ENCODE data around the gene GSG1L. TPM values are rescaled to one million over a fixed set of nuclear protein-coding genes. Genes with fewer than 3 reads are reported as not detected.

GSG1L gene
- total and polyA plus RNA-seq, 4 donors = not detected

DNA sequence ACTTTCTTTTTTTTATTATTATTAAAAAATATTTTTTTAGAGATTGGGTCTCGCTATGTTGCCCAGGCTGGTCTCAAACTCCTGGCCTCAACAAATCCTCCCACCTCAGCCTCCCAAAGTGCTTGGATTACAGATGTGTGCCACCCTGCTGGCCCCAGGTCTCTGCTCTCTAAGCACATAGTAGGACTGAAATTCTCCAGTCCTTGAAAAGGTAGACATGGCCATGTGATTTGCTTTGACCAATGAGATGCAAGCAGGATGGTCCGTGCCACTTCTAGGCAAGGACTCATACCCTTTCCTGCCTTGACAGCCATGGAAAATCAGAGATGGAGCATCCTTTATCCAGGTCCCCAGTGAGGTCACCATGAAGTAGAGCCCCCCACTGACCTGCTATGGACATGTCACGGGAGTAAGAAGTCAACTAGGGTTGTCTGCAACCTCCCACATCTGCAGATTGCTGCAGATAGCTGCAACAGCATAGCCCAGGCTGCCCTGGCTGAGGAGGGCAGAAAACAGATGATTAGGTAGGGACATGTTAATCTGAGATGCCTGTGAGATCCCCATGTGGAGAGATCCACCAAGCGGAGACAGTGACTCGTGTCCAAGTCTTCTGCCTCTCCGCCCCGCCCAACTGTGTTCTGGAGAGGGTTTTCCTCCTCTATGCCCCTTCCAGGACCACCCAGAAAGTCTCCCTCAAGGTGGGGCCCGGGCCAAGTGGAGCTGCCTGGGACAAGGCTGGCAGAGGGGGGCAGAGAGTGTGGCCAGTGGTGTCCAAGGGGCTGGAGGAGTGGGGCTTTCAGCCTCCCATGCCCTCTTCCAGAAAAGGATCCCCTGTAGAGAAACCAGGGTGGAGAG lies 11.0 kb downstream of the GSG1L start:
- Histone ChIP-seq H3K36me3 (ENCODE audit: control insufficient read depth in 4 of 4, insufficient read depth in 3 of 4, low read depth in 1 of 4, low read length in 3 of 4) (no peaks in the 10 kb centered on the region), H3K27me3 (ENCODE audit: control insufficient read depth in 4 of 4, insufficient read depth in 4 of 4, low read length in 3 of 4) (peaks cover 0 to 3% (median 0%) of the 10 kb centered on the region in 4 donors), H3K4me3 (ENCODE audit: low read depth in 1 of 3, low read length in 3 of 3) (no peak overlapping the region), H3K9ac (ENCODE audit: low read depth in 1 of 2, low read length in 2 of 2) (no peak overlapping the region), H3K4me1 (ENCODE audit: control insufficient read depth in 4 of 4, insufficient read depth in 4 of 4, low read length in 3 of 4) (no peaks in the 10 kb centered on the region), H3K27ac (ENCODE audit: low read depth in 1 of 2, low read length in 2 of 2) (no peak overlapping the region), H3K9me3 (ENCODE audit: control insufficient read depth in 4 of 4, low read length in 3 of 4) (no peaks in the 10 kb centered on the region)
- no peak for DNase-seq (ENCODE audit: low spot score)
- TF ChIP-seq YY1 (IDR thresholded peaks at IDR 0.05) (no peak), RXRA (IDR thresholded peaks at IDR 0.05) (no peak), SP1 (IDR thresholded peaks at IDR 0.05) (no peak), EGR1 (IDR thresholded peaks at IDR 0.05; ENCODE audit: low read depth in 2 of 2) (no peak), GABPA (IDR thresholded peaks at IDR 0.05 in 1 of 2, conservative IDR thresholded peaks at IDR 0.05 in 1 of 2) (no peak), HNF4G (IDR thresholded peaks at IDR 0.05) (no peak), FOXA2 (IDR thresholded peaks at IDR 0.05) (no peak), FOXA1 (IDR thresholded peaks at IDR 0.05) (no peak), NR2F2 (IDR thresholded peaks at IDR 0.05) (no peak), RAD21 (IDR thresholded peaks at IDR 0.05) (no peak), HNF4A (conservative IDR thresholded peaks at IDR 0.05) (no peak)
- TF ChIP-seq, protein P1, sequence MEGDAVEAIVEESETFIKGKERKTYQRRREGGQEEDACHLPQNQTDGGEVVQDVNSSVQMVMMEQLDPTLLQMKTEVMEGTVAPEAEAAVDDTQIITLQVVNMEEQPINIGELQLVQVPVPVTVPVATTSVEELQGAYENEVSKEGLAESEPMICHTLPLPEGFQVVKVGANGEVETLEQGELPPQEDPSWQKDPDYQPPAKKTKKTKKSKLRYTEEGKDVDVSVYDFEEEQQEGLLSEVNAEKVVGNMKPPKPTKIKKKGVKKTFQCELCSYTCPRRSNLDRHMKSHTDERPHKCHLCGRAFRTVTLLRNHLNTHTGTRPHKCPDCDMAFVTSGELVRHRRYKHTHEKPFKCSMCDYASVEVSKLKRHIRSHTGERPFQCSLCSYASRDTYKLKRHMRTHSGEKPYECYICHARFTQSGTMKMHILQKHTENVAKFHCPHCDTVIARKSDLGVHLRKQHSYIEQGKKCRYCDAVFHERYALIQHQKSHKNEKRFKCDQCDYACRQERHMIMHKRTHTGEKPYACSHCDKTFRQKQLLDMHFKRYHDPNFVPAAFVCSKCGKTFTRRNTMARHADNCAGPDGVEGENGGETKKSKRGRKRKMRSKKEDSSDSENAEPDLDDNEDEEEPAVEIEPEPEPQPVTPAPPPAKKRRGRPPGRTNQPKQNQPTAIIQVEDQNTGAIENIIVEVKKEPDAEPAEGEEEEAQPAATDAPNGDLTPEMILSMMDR (IDR thresholded peaks at IDR 0.05; ENCODE audit: low read depth, low read length, missing input control) = no peak
- TF ChIP-seq, protein P2, sequence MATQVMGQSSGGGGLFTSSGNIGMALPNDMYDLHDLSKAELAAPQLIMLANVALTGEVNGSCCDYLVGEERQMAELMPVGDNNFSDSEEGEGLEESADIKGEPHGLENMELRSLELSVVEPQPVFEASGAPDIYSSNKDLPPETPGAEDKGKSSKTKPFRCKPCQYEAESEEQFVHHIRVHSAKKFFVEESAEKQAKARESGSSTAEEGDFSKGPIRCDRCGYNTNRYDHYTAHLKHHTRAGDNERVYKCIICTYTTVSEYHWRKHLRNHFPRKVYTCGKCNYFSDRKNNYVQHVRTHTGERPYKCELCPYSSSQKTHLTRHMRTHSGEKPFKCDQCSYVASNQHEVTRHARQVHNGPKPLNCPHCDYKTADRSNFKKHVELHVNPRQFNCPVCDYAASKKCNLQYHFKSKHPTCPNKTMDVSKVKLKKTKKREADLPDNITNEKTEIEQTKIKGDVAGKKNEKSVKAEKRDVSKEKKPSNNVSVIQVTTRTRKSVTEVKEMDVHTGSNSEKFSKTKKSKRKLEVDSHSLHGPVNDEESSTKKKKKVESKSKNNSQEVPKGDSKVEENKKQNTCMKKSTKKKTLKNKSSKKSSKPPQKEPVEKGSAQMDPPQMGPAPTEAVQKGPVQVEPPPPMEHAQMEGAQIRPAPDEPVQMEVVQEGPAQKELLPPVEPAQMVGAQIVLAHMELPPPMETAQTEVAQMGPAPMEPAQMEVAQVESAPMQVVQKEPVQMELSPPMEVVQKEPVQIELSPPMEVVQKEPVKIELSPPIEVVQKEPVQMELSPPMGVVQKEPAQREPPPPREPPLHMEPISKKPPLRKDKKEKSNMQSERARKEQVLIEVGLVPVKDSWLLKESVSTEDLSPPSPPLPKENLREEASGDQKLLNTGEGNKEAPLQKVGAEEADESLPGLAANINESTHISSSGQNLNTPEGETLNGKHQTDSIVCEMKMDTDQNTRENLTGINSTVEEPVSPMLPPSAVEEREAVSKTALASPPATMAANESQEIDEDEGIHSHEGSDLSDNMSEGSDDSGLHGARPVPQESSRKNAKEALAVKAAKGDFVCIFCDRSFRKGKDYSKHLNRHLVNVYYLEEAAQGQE (IDR thresholded peaks at IDR 0.05) = no peak
- TF ChIP-seq, protein P3, sequence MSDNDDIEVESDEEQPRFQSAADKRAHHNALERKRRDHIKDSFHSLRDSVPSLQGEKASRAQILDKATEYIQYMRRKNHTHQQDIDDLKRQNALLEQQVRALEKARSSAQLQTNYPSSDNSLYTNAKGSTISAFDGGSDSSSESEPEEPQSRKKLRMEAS (IDR thresholded peaks at IDR 0.05) = no peak
- TF ChIP-seq, protein P4, sequence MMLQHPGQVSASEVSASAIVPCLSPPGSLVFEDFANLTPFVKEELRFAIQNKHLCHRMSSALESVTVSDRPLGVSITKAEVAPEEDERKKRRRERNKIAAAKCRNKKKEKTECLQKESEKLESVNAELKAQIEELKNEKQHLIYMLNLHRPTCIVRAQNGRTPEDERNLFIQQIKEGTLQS (IDR thresholded peaks at IDR 0.05) = no peak
- TF ChIP-seq, protein P5, sequence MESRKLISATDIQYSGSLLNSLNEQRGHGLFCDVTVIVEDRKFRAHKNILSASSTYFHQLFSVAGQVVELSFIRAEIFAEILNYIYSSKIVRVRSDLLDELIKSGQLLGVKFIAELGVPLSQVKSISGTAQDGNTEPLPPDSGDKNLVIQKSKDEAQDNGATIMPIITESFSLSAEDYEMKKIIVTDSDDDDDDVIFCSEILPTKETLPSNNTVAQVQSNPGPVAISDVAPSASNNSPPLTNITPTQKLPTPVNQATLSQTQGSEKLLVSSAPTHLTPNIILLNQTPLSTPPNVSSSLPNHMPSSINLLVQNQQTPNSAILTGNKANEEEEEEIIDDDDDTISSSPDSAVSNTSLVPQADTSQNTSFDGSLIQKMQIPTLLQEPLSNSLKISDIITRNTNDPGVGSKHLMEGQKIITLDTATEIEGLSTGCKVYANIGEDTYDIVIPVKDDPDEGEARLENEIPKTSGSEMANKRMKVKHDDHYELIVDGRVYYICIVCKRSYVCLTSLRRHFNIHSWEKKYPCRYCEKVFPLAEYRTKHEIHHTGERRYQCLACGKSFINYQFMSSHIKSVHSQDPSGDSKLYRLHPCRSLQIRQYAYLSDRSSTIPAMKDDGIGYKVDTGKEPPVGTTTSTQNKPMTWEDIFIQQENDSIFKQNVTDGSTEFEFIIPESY (IDR thresholded peaks at IDR 0.05) = no peak
- WGBS = 70% methylated on average over 8 of the region's 8 CpGs
